ENCODE results near the gene MEF2D.

Gene MEF2D

GRCh38 chr1:156423422-156424352 lies 76.9 kb downstream of the MEF2D start:
- no peak for DNase-seq

GRCh38 chr1:156422602-156423091 lies 77.9 kb downstream of the MEF2D start:
- DNase-seq, result no peak

GRCh38 chr1:156421939-156422601 lies 78.5 kb downstream of the MEF2D start:
- no peak for DNase-seq

- peak; percentile 29 to 80 (median 52) for DNase-seq
Measured at GRCh38 chr1:156421062-156421938, 79.3 kb downstream of the MEF2D start.

- DNase-seq, result peak; percentile 25 to 78 (median 39)
Measured at GRCh38 chr1:156420205-156421061, 80.1 kb downstream of the MEF2D start.

GRCh38 chr1:156419854-156420204 lies 80.7 kb downstream of the MEF2D start:
- DNase-seq, result peak in 1 of 5 experiments; percentile 20

- DNase-seq, result no peak
Measured at GRCh38 chr1:156418416-156419070, 82.0 kb downstream of the MEF2D start.

GRCh38 chr1:156417401-156418020 lies 83.1 kb downstream of the MEF2D start:
- DNase-seq, result no peak

GRCh38 chr1:156416993-156417392 lies 83.6 kb downstream of the MEF2D start:
- no peak for DNase-seq

- DNase-seq, result no peak
Measured at GRCh38 chr1:156414461-156415064, 86.0 kb downstream of the MEF2D start.
